Stomach (tissue), 9 donors: Measurements from ENCODE around the gene RPL37A. TPM values are rescaled to one million over a fixed set of nuclear protein-coding genes. Genes with fewer than 3 reads are reported as not detected.
A peak's percentile ranks its signal among the peaks of the same experiment; 100 is the strongest.
"Not testable (repeated sequence)": the region's sequence is repeated elsewhere in the genome, so short reads cannot be mapped to it uniquely, and the experiment has no call there.

Source experiments
- DNase-seq, 2 donors: peaks; one replicate each; pipeline versions ENCODE4 v3.0.0 to v3.0.0-alpha.2; 2013 to 2019
- H3K27ac ChIP-seq, 5 donors: fragments of 200-600 bp in 4 of 5; sonication (generic) in 4 of 5; one replicate each; pipeline ENCODE4 v1.5.1; 2013 to 2019; ENCODE audit warnings: mild to moderate bottlenecking in 1 of 5, moderate library complexity in 1 of 5
- H3K27me3 ChIP-seq, 3 donors: fragments of 200-600 bp; sonication (generic); one replicate each; pipeline ENCODE4 v1.5.1; 2017 to 2019; ENCODE audit warnings: mixed run types in 1 of 3
- H3K36me3 ChIP-seq, 4 donors: fragments of 200-600 bp; sonication (generic); 1 replicate in 3 of 4; 2 replicates in 1 of 4; pipeline ENCODE4 v1.5.1; 2016 to 2019
- H3K4me1 ChIP-seq, 4 donors: fragments of 200-600 bp; sonication (generic); one replicate each; pipeline ENCODE4 v1.5.1; 2016 to 2019
- H3K4me3 ChIP-seq, 4 donors: fragments of 200-600 bp; sonication (generic) in 3 of 4; one replicate each; pipeline ENCODE4 v1.5.1; 2016 to 2019; ENCODE audit warnings: mild to moderate bottlenecking in 1 of 4
- H3K9me3 ChIP-seq, 4 donors: fragments of 200-600 bp; sonication (generic); one replicate each; pipeline ENCODE4 v1.5.1; 2016 to 2019
- CTCF ChIP-seq, 7 experiments: fragments of 450-650 bp in 4 of 7; fragments of 200-600 bp in 3 of 7; sonication (generic) in 3 of 7; IDR thresholded peaks; one replicate each; pipeline ENCODE4 v1.5.1; 2016 to 2019; ENCODE audit warnings: antibody characterized with exemption in 7 of 7, control low read depth in 2 of 7, mild to moderate bottlenecking in 1 of 7
- EP300 ChIP-seq: sonication (generic); formaldehyde crosslinking; IDR thresholded peaks from one replicate; pipeline ENCODE4 v1.6.1; 2017; ENCODE audit warnings: antibody characterized with exemption
- POLR2A ChIP-seq, 4 donors: fragments of 450-650 bp; IDR thresholded peaks; one replicate each; pipeline ENCODE4 v1.6.1; 2016; ENCODE audit warnings: antibody characterized with exemption in 4 of 4, control low read depth in 2 of 4, mild to moderate bottlenecking in 1 of 4, moderate library complexity in 1 of 4
- POLR2AphosphoS5 ChIP-seq, 3 donors: sonication (generic); formaldehyde crosslinking; IDR thresholded peaks; one replicate each; pipeline ENCODE4 v1.6.1; 2016; ENCODE audit warnings: antibody characterized with exemption in 3 of 3
- WGBS, 5 donors: extraction: QIAGEN DNeasy Blood & Tissue Kit in 3 of 5; methylation state at CpG; one replicate each; pipeline versions ENCODE4 v1.1.5 to v1.1.7; 2013 to 2018; 5-methylcytosine and 5-hydroxymethylcytosine counted together
- intact Hi-C: fragments of 100-400 bp; cut with DNase I; formaldehyde crosslinking; loops from one replicate; pipeline ENCODE4 v1.15.1; 2023; ENCODE audit warnings: low total_unique reads
- polyA plus RNA-seq, 3 donors: library from polyadenylated mRNA; stranded (reverse); fragments of 200-250 nt; gene quantifications; one replicate each; pipeline ENCODE4 v1.2.3, GENCODE V29; 2013
- total RNA-seq, 5 donors: library from RNA; depleted of rRNA; stranded (reverse); fragments of >200 nt; gene quantifications; one replicate each; pipeline versions ENCODE4 v1.1.0 to v1.2.3, GENCODE V29; 2014 to 2016
- donor health status: healthy with polysubstance abuse.
- donor health status: Bipolar disorder and iron deficiency.
- donor health status: healthy.

Gene RPL37A
- total and polyA plus RNA-seq, 8 donors = 115 to 5,853 (median 2,284) TPM

GRCh38 chr2:216516730-216517350, 18.2 kb downstream of the RPL37A start:
- Histone ChIP-seq H3K27me3 (no peaks in the 10 kb centered on the region), H3K9me3 (no peaks in the 10 kb centered on the region), H3K27ac (no peak overlapping the region), H3K36me3 (no peaks in the 10 kb centered on the region), H3K4me3 (no peak overlapping the region), H3K4me1 (peaks cover 0 to 9% (median 4%) of the 10 kb centered on the region in 4 donors)
- intact Hi-C loops = loop anchor here (5.0 kb wide), 1 partner anchor 150 kb away; no protein-coding TSS in a partner anchor
- no peak for TF ChIP-seq POLR2A (IDR thresholded peaks at IDR 0.05)
- no peak for TF ChIP-seq EP300
- TF ChIP-seq POLR2AphosphoS5 (IDR thresholded peaks at IDR 0.05) = no peak
- TF ChIP-seq CTCF (IDR thresholded peaks at IDR 0.05) = peak in 5 of 7 experiments; percentile 48 to 85 (median 64)
- 23 to 43% (median 27%) methylated on average over 2 of the region's 2 CpGs for WGBS, 5 donors
- DNase-seq = peak in 1 of 2 donors; percentile 75

- H3K36me3 ChIP-seq = no peaks in the 10 kb centered on the region
- no peak overlapping the region for H3K4me3 ChIP-seq
- no peaks in the 10 kb centered on the region for H3K9me3 ChIP-seq
- no peak overlapping the region for H3K27ac ChIP-seq
- TF ChIP-seq CTCF (IDR thresholded peaks at IDR 0.05) (no peak), POLR2AphosphoS5 (IDR thresholded peaks at IDR 0.05) (no peak), POLR2A (IDR thresholded peaks at IDR 0.05) (no peak), EP300 (no peak)
- no peak for DNase-seq
- intact Hi-C loops = loop anchor here (5.0 kb wide), 1 partner anchor 150 kb away; no protein-coding TSS in a partner anchor
- no peaks in the 10 kb centered on the region for H3K27me3 ChIP-seq
- 75 to 89% (median 86%) methylated on average over 4 of the region's 4 CpGs for WGBS, 5 donors
- peaks cover 0 to 9% (median 4%) of the 10 kb centered on the region in 4 donors for H3K4me1 ChIP-seq
These were observed 19.0 kb downstream of the RPL37A start for GRCh38 chr2:216517447-216518225.

- H3K27me3 ChIP-seq, H3K36me3 ChIP-seq, H3K27ac ChIP-seq, H3K4me1 ChIP-seq, H3K4me3 ChIP-seq, DNase-seq, H3K9me3 ChIP-seq: not testable (repeated sequence)
- WGBS, 5 donors = 81 to 90% (median 86%) methylated on average over 9 of the region's 9 CpGs
- intact Hi-C loops = loop anchor here (5.0 kb wide), 1 partner anchor 149 kb away; no protein-coding TSS in a partner anchor
These were observed 20.0 kb downstream of the RPL37A start for GRCh38 chr2:216518566-216519119.

- Histone ChIP-seq H3K9me3 (no peaks in the 10 kb centered on the region), H3K36me3 (no peaks in the 10 kb centered on the region), H3K27ac (no peak overlapping the region), H3K4me3 (no peak overlapping the region), H3K4me1 (peaks cover 0 to 9% (median 4%) of the 10 kb centered on the region in 4 donors), H3K27me3 (no peaks in the 10 kb centered on the region)
- TF ChIP-seq CTCF (IDR thresholded peaks at IDR 0.05) = peak in 5 of 7 experiments; percentile 61 to 93 (median 78)
- TF ChIP-seq EP300 = no peak
- TF ChIP-seq POLR2AphosphoS5 (IDR thresholded peaks at IDR 0.05) = peak in 1 of 3 donors; percentile 48
- TF ChIP-seq POLR2A (IDR thresholded peaks at IDR 0.05) = no peak
- intact Hi-C loops = loop anchor here (5.0 kb wide), 1 partner anchor 148 kb away; no protein-coding TSS in a partner anchor
- DNase-seq = peak; percentile 80 to 94
- WGBS, 5 donors = 53 to 64% (median 56%) methylated on average over 3 of the region's 3 CpGs
These were observed 20.6 kb downstream of the RPL37A start for GRCh38 chr2:216519154-216519762.
